Hypothalamus (tissue), 51 donors: ENCODE data around the gene PRKCG.
A peak's percentile ranks its signal among the peaks of the same experiment; 100 is the strongest.

Experiments
- DNase-seq, 51 donors: peaks; one replicate each; lab custom pipeline; 2025; lab: John Stamatoyannopoulos, UW

The PRKCG gene

DNA sequence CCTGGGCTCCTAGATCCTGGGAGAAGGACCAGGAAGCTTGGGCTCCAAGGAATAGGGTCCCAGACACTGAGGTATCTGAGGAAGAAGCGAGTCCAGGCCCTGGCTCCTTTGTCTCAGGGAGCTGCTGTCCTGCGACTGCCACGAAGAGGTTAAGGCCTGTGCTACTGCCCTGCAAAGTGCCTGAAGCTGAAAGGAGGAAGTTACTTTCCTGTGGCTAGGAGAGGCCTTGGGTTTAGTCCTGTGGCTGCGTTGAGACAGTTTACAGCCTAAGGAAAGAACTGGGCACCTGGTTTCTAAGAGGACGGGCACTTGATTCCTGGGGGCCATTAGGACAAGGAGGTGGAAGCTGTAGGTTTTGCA, 11.5 kb upstream of the PRKCG start:
- DNase-seq, result peak in 3 of 51 donors; percentile 3 to 18 (median 6)

GRCh38 chr19:53871454-53871853, 10.5 kb upstream of the PRKCG start:
- DNase-seq, result no peak

- DNase-seq, result no peak
Observed at GRCh38 chr19:53872762-53873161, 9.2 kb upstream of the PRKCG start.

DNA sequence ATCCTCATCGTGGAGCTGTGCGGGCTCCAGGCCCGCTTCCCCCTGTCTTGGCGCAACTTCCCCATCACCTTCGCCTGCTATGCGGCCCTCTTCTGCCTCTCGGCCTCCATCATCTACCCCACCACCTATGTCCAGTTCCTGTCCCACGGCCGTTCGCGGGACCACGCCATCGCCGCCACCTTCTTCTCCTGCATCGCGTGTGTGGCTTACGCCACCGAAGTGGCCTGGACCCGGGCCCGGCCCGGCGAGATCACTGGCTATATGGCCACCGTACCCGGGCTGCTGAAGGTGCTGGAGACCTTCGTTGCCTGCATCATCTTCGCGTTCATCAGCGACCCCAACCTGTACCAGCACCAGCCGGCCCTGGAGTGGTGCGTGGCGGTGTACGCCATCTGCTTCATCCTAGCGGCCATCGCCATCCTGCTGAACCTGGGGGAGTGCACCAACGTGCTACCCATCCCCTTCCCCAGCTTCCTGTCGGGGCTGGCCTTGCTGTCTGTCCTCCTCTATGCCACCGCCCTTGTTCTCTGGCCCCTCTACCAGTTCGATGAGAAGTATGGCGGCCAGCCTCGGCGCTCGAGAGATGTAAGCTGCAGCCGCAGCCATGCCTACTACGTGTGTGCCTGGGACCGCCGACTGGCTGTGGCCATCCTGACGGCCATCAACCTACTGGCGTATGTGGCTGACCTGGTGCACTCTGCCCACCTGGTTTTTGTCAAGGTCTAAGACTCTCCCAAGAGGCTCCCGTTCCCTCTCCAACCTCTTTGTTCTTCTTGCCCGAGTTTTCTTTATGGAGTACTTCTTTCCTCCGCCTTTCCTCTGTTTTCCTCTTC, 8.0 kb upstream of the PRKCG start:
- DNase-seq, result no peak

- DNase-seq, result no peak
Observed at GRCh38 chr19:53874606-53874990, 7.4 kb upstream of the PRKCG start.

GRCh38 chr19:53875602-53876325, 6.2 kb upstream of the PRKCG start:
- no peak for DNase-seq

DNA sequence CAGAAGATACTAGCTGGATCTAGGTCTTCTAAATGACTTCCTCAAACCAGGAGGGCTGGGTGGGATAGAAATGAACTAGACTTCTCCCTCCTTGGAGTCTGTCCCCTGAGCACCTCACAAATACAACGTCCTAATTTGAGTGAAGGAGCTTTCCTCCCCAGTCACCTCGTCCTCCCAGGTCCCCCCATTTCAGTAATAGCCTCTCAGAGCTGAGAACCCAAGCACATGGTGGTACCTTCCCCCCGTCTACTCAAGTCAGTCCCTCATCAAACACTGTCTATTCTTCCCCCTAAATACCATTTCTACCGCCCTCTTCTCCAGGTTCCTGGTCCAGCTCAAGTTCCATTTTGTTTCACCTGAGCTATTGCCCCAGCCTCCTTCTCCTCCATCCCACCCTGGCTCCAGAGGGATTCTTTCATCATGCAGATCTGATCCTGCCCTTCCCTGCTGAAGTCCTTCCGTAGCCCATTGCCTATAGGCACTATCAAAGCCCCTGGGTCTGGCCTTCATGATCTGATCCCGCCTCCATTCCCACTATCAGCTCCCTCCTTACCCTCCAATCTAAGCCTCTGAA, 5.3 kb upstream of the PRKCG start:
- no peak for DNase-seq

- DNase-seq, result no peak
Observed at GRCh38 chr19:53877361-53877766, 4.6 kb upstream of the PRKCG start.

- no peak for DNase-seq
Observed at GRCh38 chr19:53878776-53879139, 3.2 kb upstream of the PRKCG start.

DNA sequence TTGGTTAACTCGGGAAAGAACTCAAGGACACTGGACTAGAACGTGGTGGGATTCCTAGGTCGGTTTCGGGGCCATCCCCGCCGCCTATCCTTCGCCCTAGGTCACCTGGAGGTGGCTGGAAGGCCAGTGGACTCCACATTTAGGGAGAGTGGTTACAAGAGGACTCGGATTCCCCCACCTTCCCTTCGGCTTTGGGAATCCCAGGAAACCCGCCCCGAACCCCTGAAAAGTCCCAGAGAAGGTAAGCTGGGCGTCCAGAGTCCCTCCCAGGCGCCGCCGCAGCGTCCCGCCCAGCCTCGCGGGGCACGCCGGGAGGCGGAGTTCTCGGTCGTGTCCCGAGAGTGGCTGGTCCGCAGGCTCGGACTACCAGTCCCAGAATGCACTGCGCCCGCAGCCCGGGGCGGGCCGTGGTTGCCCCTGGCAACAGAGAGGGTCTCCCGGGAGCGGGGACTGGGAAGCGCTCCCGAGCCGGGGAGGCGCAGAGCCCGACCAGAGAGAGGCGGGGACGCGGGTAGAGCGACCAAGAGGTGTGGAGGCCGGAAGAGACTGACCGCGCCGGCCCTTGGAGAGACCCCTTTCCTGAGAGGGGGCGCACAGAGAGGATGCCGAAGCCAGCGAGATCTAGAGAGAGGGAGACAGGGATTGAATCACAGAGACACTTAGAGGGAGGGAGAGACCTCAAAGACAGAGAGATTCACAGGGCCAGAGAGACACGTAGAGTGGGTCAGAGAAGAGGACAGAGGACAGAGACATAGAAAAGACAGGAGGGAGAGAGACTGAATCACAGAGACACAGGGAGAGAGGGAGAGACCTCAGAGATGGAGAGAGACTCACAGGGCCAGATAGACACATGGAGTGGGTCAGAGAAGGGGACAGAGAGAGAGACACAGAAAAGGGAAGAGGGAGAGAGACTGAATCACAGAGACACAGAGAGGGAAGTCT, 2.6 kb upstream of the PRKCG start:
- DNase-seq, result peak; percentile 34 to 96 (median 89)

GRCh38 chr19:53880711-53881481, 1.1 kb upstream of the PRKCG start:
- no peak for DNase-seq

DNA sequence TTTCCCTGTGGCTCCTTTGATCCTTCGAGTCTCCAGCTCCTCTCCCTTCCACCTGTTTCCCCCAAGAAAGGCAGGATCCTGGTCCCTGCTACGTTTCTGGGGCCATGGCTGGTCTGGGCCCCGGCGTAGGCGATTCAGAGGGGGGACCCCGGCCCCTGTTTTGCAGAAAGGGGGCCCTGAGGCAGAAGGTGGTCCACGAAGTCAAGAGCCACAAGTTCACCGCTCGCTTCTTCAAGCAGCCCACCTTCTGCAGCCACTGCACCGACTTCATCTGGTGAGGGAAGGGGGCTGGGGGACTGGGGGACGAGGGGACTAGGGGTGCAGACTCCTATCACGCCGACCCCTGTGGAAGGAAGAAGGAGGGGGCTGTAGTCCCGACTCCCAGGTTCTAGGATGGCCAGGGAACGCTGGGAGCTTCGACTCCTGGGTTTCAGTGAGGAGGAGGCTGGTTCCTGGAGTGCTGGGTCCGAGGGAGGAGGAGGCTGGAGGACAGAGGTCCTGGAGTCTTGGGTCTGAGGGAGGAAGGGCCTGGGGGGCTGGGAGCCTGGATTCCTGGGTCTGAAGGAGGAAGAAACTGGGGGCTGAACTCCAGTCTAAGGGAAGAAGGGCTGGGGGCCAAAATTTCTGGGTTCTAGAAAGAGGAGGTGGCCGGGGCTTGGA, 524 bp downstream of the PRKCG start:
- DNase-seq, result no peak

GRCh38 chr19:53883231-53883661, 1.2 kb downstream of the PRKCG start:
- peak in 11 of 51 donors; percentile 2 to 62 (median 10) for DNase-seq

DNA sequence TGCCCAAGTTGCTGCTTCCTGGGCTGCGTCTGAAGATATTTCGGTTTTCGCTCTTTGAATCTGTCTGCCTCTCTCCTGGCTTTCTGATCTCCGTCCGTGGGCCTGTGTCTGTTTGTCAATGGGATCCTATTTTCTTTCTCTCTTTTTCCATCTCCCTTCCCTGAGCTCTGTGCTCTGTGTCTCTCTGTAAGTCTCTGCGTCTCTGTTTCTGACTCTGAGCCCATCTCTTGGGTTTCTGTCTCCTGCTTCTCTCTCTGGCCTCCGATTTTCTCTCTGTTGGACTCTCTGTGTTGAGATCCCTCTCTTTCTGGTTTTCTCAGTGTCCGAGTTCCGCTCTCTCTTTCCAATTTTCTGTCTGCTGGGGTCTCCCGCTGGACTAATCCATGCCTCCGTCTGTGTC, 1.7 kb downstream of the PRKCG start:
- peak in 1 of 51 donors; percentile 40 for DNase-seq

DNA sequence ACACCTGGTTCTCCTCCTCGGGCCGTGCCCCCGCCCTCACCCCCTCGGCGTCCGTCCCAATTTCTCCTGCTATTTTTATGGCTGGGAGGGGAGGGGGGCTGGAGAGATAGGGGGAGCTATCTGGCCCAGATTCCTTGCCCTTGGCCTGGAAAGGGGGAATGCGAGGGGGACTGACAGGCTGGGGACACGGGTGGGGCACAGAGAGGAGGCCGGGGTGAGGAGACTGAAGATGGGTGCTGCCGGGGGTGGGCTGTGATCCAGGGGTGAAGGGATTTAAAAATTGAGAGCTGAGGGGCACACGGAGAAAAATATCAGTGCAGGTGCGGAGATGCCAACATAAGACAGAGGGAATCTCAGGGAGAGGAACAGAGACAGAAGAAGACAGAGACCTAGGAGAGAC, 2.3 kb downstream of the PRKCG start:
- DNase-seq, result no peak

DNA sequence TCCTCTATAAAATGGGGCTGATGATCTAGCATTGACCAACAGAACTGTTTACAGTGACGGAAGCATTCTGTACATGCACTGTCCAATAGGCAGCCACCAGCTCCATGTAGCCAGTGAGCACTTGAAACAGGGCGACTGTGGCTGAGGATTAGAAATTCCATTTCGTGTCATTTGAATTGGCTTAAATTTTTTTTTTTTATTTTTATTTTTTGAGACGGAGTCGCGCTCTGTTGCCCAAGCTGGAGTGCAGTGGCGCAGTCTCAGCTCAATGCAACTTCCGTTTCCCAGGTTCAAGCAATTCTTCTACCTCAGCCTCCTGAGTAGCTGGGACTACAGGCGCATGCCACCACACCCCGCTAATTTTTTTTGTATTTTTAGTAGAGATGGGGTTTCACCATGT, 3.0 kb downstream of the PRKCG start:
- DNase-seq, result no peak

GRCh38 chr19:53892301-53892980, 10.4 kb downstream of the PRKCG start:
- no peak for DNase-seq

DNA sequence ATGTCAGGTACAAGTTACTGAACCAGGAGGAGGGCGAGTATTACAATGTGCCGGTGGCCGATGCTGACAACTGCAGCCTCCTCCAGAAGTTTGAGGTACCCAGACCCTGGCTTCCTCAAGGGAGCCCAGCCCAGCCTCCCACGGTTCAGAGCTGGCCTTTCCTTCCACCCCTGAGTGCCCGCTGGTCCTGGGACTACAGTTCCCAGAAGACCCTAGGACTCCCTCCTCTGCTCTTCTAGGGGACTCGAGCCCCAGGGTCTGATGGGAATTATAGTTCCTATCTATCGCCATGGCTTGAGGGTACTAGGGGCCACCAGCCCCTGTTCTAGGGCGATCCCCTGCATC, 11.0 kb downstream of the PRKCG start:
- DNase-seq, result no peak

DNA sequence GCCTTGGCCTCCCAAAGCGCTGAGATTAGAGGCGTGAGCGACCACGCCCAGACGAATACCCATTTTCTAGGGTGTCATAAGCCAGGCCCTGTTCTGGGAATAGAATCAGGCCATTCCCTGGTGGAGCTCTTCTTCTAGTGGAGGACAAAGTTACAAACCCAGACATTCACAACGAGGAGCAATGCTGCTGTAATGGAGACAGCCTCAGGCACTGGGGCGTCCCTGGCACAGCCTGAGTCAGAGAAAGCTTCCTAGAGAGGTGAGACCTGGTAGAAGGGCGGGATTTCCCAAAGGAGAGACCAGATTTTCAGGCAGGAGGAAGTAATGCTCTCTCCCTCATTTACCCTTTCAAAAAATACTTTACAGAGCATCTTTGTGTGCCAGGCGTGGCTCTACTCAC, 12.7 kb downstream of the PRKCG start:
- DNase-seq, result no peak
